Measurements from ENCODE around the gene C12orf75.
A peak's percentile ranks its signal among the peaks of the same experiment; 100 is the strongest.

Gene C12orf75

DNA sequence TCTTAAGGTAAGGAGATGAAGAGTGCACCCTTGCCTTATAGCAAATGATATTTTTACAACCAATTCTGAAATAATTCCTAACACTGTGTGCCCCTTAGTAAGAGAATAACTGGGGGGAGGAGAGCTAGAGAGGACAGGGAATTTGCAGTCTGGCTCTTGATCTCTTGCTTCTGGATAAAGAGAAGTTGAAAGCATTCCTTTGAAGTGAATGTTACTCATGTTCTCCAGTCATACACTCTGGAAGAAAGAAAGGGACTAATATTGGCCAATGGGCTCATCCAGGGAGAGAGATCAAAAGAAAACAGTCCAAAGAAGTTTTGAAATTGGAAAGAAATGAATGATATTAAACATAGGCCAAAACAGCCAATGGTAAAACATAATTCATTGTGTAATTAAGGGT, 25.3 kb downstream of the C12orf75 start:
- peak; percentile 8 for DNase-seq (ENCODE audit: low spot score)
- ChIA-PET POLR2A (ENCODE audit: low non-redundant PET) (no interaction called here), CTCF (interaction anchor here (0.7 to 1.2 kb wide), 2 partner anchors 13 to 390 kb away, joined by 3 to 4 read pairs; no protein-coding TSS in a partner anchor)

GRCh38 chr12:105357162-105357691, 26.7 kb downstream of the C12orf75 start:
- H3K27ac ChIP-seq = no peak overlapping the region
- peak; percentile 6 for DNase-seq (ENCODE audit: low spot score)
- ChIA-PET POLR2A (ENCODE audit: low non-redundant PET) (no interaction called here), CTCF (interaction anchor here (1.2 kb wide), 1 partner anchor 12 kb away, joined by 4 read pairs; no protein-coding TSS in a partner anchor)
- no peak for TF ChIP-seq CTCF (conservative IDR thresholded peaks at IDR 0.05; ENCODE audit: low read depth)

More for the DNA sequence above, 25.3 kb downstream of the C12orf75 start:
- H3K27ac ChIP-seq = no peak overlapping the region
- no peak for TF ChIP-seq CTCF (conservative IDR thresholded peaks at IDR 0.05; ENCODE audit: low read depth)

- CTCF ChIA-PET = no interaction called here
- no peak overlapping the region for H3K27ac ChIP-seq
- TF ChIP-seq CTCF (conservative IDR thresholded peaks at IDR 0.05; ENCODE audit: low read depth) = no peak
- POLR2A ChIA-PET (ENCODE audit: low non-redundant PET) = no interaction called here
- DNase-seq (ENCODE audit: low spot score) = no peak
Measured at GRCh38 chr12:105358789-105359188, 28.3 kb downstream of the C12orf75 start.

DNA sequence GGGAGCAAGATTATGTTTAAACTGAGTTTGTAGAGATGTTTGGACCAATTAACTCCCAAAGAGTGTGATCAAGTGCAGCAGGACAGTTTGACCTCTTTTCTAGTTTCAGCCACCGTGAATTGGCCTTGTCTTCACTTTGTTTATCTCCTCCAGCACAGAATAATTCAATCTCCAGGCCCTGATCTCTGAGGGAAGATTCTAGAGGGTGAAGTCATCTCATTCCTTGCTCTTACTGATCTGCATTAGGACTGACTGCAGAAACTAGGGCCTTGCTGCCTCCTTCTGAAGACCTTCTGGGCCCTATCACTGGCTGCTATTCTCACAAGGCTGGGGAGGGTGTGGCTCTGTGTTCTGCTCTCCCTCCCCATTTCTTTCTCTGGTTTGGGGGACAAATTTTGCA, 29.4 kb downstream of the C12orf75 start:
- TF ChIP-seq CTCF (conservative IDR thresholded peaks at IDR 0.05; ENCODE audit: low read depth) = no peak

GRCh38 chr12:105363890-105364289, 33.4 kb downstream of the C12orf75 start:
- ChIA-PET CTCF (no interaction called here), POLR2A (ENCODE audit: low non-redundant PET) (interaction anchor here (0.7 kb wide), 1 partner anchor 776 kb away, joined by 3 read pairs; no protein-coding TSS in a partner anchor)
- no peak for DNase-seq (ENCODE audit: low spot score)
- TF ChIP-seq CTCF (conservative IDR thresholded peaks at IDR 0.05; ENCODE audit: low read depth) = no peak
- H3K27ac ChIP-seq = no peak overlapping the region

More for the DNA sequence above, 29.4 kb downstream of the C12orf75 start:
- H3K27ac ChIP-seq = no peak overlapping the region
- POLR2A ChIA-PET (ENCODE audit: low non-redundant PET) = no interaction called here
- CTCF ChIA-PET = no interaction called here
- no peak for DNase-seq (ENCODE audit: low spot score)

- no peak for TF ChIP-seq CTCF (conservative IDR thresholded peaks at IDR 0.05; ENCODE audit: low read depth)
- ChIA-PET POLR2A (ENCODE audit: low non-redundant PET) (no interaction called here), CTCF (no interaction called here)
- H3K27ac ChIP-seq = no peak overlapping the region
- DNase-seq (ENCODE audit: low spot score) = no peak
Measured at GRCh38 chr12:105365231-105365630, 34.7 kb downstream of the C12orf75 start.
